ENCODE results near the gene KIAA1671. TPM values are rescaled to one million over a fixed set of nuclear protein-coding genes. Genes with fewer than 3 reads are reported as not detected.

Gene KIAA1671
- total RNA-seq, 1 donor from 2014 or later: 17.3 TPM

GRCh38 chr22:25122136-25122764 is 169.7 kb downstream of the KIAA1671 start:
- Histone ChIP-seq H3K4me1 (peaks cover 25% of the 10 kb centered on the region), H4K20me1 (ENCODE audit: low read depth) (peaks cover 35% of the 10 kb centered on the region), H3K9ac (no peak overlapping the region), H3K27me3 (no peaks in the 10 kb centered on the region), H3K27ac (no peak overlapping the region), H3K36me3 (no peaks in the 10 kb centered on the region), H3F3A (ENCODE audit: low read depth) (peaks cover 27% of the 10 kb centered on the region), H2AFZ (replicated peaks) (no peak overlapping the region), H3K4me3 (no peak overlapping the region), H3K9me3 (ENCODE audit: low read depth) (no peaks in the 10 kb centered on the region), H3K79me2 (ENCODE audit: low read depth) (no peaks in the 10 kb centered on the region), H3K4me2 (no peak overlapping the region)
- TF ChIP-seq EZH2 (IDR thresholded peaks at IDR 0.05): no peak
- no peak for TF ChIP-seq CTCF (IDR thresholded peaks at IDR 0.05)
- TF ChIP-seq EZH2phosphoT487 (IDR thresholded peaks at IDR 0.05): no peak
- Mint-ChIP-seq H3K9me3 (peaks cover 2% of the 10 kb centered on the region), H3K27me3 (ENCODE audit: insufficient read depth, low read depth) (peaks cover 4% of the 10 kb centered on the region), H3K27ac (no peak overlapping the region), H3K4me3 (no peak overlapping the region), H3K4me1 (peaks cover 39% of the 10 kb centered on the region), H3K36me3 (peaks cover 3% of the 10 kb centered on the region)
- DNase-seq (ENCODE audit: low spot score): no peak

- Histone ChIP-seq H4K20me1 (ENCODE audit: low read depth) (peaks cover 49% of the 10 kb centered on the region), H3K27me3 (no peaks in the 10 kb centered on the region), H3K36me3 (no peaks in the 10 kb centered on the region), H2AFZ (replicated peaks) (no peak overlapping the region), H3K4me2 (no peak overlapping the region), H3K27ac (no peak overlapping the region), H3K9ac (no peak overlapping the region), H3K4me3 (no peak overlapping the region), H3F3A (ENCODE audit: low read depth) (peaks cover 37% of the 10 kb centered on the region), H3K9me3 (ENCODE audit: low read depth) (no peaks in the 10 kb centered on the region), H3K4me1 (peaks cover 31% of the 10 kb centered on the region), H3K79me2 (ENCODE audit: low read depth) (no peaks in the 10 kb centered on the region)
- no peak for TF ChIP-seq EZH2 (IDR thresholded peaks at IDR 0.05)
- no peak for TF ChIP-seq CTCF (IDR thresholded peaks at IDR 0.05)
- TF ChIP-seq EZH2phosphoT487 (IDR thresholded peaks at IDR 0.05): no peak
- peaks cover 4% of the 10 kb centered on the region for H3K27me3 Mint-ChIP-seq (ENCODE audit: insufficient read depth, low read depth)
- peaks cover 49% of the 10 kb centered on the region for H3K4me1 Mint-ChIP-seq
- peaks cover 2% of the 10 kb centered on the region for H3K9me3 Mint-ChIP-seq
- H3K4me3 Mint-ChIP-seq: no peak overlapping the region
- DNase-seq (ENCODE audit: low spot score): no peak
- H3K36me3 Mint-ChIP-seq: peaks cover 3% of the 10 kb centered on the region
- H3K27ac Mint-ChIP-seq: no peak overlapping the region
These were observed 171.2 kb downstream of the KIAA1671 start for GRCh38 chr22:25123677-25124076.

GRCh38 chr22:25125693-25126357 is 173.3 kb downstream of the KIAA1671 start:
- Histone ChIP-seq H3K27ac (peak overlapping the region; percentile 6), H3K36me3 (no peaks in the 10 kb centered on the region), H3F3A (ENCODE audit: low read depth) (peaks cover 15% of the 10 kb centered on the region), H2AFZ (replicated peaks) (no peak overlapping the region), H3K9me3 (ENCODE audit: low read depth) (no peaks in the 10 kb centered on the region), H3K4me1 (peaks cover 22% of the 10 kb centered on the region), H3K27me3 (no peaks in the 10 kb centered on the region), H3K9ac (no peak overlapping the region), H3K4me3 (no peak overlapping the region), H3K4me2 (no peak overlapping the region), H3K79me2 (ENCODE audit: low read depth) (no peaks in the 10 kb centered on the region), H4K20me1 (ENCODE audit: low read depth) (peaks cover 55% of the 10 kb centered on the region)
- H3K36me3 Mint-ChIP-seq: peaks cover 3% of the 10 kb centered on the region
- peaks cover 4% of the 10 kb centered on the region for H3K27me3 Mint-ChIP-seq (ENCODE audit: insufficient read depth, low read depth)
- peaks cover 2% of the 10 kb centered on the region for H3K9me3 Mint-ChIP-seq
- DNase-seq (ENCODE audit: low spot score): no peak
- no peak for TF ChIP-seq EZH2phosphoT487 (IDR thresholded peaks at IDR 0.05)
- TF ChIP-seq EZH2 (IDR thresholded peaks at IDR 0.05): no peak
- no peak for TF ChIP-seq CTCF (IDR thresholded peaks at IDR 0.05)
- H3K4me1 Mint-ChIP-seq: peaks cover 36% of the 10 kb centered on the region
- no peak overlapping the region for H3K4me3 Mint-ChIP-seq
- H3K27ac Mint-ChIP-seq: peak overlapping the region; percentile 19
